ENCODE data around the gene SNX18. TPM values are rescaled to one million over a fixed set of nuclear protein-coding genes. Genes with fewer than 3 reads are reported as not detected.
"Not testable (repeated sequence)": the region's sequence is repeated elsewhere in the genome, so short reads cannot be mapped to it uniquely, and the experiment has no call there.

SNX18 gene
- total RNA-seq, 4 donors from 2014 or later = 26.3 to 36.3 (median 30.6) TPM

DNA sequence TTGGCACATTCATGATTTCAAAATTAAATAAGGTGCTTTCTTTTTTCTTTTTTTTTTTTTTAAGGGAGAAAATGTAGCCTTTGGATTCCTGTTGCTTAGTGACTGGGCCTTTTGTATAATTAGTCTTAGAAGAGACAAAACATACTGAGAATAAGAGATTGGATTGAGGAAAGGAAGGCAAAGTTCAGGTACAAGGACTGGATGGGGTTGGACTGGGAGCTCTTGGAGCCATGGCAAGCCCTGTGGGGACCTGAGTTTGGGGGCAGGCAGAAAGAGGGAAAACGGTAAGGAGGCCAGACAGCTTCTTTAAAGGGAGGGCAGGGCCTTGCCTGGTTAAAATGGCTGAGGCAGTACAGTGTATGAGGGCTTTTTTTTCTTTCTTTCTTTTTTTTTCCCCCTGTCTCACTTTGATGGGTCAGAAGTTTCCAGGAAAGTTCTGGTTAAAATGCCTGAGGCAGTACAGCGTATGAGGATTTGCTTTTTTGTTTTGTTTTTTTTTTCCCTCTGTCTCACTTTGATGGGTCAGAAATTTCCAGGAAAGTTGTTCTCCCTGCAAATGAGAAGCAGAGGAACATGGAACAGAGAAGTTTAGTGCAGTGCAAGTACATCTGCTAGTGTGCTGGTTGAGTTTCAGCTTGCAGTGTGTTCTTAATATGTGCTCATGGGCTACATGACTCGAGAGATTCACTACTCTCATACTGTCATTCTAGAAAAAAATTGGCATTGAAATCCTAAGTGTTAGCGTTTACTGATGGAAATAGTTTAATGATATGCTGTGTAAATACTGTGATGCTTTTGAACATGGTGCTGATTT is 16.8 kb downstream of the SNX18 start:
- H3K4me1 ChIP-seq = peaks cover 15 to 63% (median 35%) of the 10 kb centered on the region in 3 donors
- TF ChIP-seq, protein P1, sequence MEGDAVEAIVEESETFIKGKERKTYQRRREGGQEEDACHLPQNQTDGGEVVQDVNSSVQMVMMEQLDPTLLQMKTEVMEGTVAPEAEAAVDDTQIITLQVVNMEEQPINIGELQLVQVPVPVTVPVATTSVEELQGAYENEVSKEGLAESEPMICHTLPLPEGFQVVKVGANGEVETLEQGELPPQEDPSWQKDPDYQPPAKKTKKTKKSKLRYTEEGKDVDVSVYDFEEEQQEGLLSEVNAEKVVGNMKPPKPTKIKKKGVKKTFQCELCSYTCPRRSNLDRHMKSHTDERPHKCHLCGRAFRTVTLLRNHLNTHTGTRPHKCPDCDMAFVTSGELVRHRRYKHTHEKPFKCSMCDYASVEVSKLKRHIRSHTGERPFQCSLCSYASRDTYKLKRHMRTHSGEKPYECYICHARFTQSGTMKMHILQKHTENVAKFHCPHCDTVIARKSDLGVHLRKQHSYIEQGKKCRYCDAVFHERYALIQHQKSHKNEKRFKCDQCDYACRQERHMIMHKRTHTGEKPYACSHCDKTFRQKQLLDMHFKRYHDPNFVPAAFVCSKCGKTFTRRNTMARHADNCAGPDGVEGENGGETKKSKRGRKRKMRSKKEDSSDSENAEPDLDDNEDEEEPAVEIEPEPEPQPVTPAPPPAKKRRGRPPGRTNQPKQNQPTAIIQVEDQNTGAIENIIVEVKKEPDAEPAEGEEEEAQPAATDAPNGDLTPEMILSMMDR (IDR thresholded peaks at IDR 0.05) = no peak
- no peak for TF ChIP-seq POLR2A (IDR thresholded peaks at IDR 0.05)
- intact Hi-C loops (cut with DNase I) = no loop called here
- H3K27ac ChIP-seq = peak overlapping the region; percentile 8 to 84 (median 76)
- no peaks in the 10 kb centered on the region for H3K9me3 ChIP-seq
- H3K27me3 ChIP-seq = no peaks in the 10 kb centered on the region
- 30 to 48% methylated on average over 4 of the region's 4 CpGs for WGBS, 2 donors
- H3K4me3 ChIP-seq = peak overlapping the region in 1 of 4 donors; percentile 13
- no peak for DNase-seq
- H3K36me3 ChIP-seq = no peaks in the 10 kb centered on the region

- Histone ChIP-seq H3K4me3 (no peak overlapping the region), H3K36me3 (no peaks in the 10 kb centered on the region), H3K27me3 (no peaks in the 10 kb centered on the region), H3K27ac (no peak overlapping the region), H3K4me1 (peaks cover 15 to 54% (median 27%) of the 10 kb centered on the region in 3 donors), H3K9me3 (no peaks in the 10 kb centered on the region)
- intact Hi-C loops (cut with DNase I) = no loop called here
- DNase-seq = no peak
- WGBS, 2 donors = 73 to 84% methylated on average over 4 of the region's 4 CpGs
- no peak for TF ChIP-seq POLR2A (IDR thresholded peaks at IDR 0.05)
- TF ChIP-seq, protein P1 (IDR thresholded peaks at IDR 0.05) = no peak
Measured at GRCh38 chr5:54535149-54535844, 17.7 kb downstream of the SNX18 start.

DNA sequence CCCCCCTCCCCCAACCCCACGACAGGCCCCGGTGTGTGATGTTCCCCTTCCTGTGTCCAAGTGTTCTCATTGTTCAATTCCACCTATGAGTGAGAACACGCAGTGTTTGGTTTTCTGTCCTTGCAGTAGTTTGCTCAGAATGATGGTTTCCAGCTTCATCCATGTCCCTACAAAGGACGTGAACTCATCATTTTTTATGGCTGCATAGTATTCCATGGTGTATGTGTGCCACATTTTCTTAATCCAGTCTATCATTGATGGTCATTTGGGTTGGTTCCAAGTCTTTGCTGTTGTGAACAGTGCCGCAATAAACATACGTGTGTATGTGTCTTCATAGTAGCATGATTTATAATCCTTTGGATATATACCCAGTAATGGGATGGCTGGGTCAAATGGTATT is 18.8 kb downstream of the SNX18 start:
- H3K4me3 ChIP-seq; DNase-seq; H3K27ac ChIP-seq; H3K27me3 ChIP-seq; H3K9me3 ChIP-seq; H3K36me3 ChIP-seq; intact Hi-C loops (cut with DNase I): not testable (repeated sequence)
- peaks cover 15 to 46% (median 27%) of the 10 kb centered on the region in 3 donors for H3K4me1 ChIP-seq
- 91 to 98% methylated on average over 5 to 6 of the region's 6 CpGs for WGBS, 2 donors

DNA sequence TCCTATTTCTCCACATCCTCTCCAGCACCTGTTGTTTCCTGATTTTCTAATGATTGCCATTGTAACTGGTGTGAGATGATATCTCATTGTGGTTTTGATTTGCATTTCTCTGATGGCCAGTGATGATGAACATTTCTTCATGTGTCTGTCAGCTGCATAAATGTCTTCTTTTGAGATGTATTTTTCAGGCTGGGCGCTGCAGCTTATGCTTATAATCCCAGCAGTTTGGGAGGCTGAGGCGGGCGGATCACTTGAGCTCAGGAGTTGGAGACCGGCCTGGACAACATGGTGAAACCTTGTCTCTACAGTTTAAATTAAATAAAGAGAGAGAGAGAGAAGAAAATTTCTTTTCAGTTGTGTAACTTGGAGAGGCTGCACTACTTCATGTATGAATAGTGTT is 19.3 kb downstream of the SNX18 start:
- H3K4me3 ChIP-seq; H3K27ac ChIP-seq; H3K9me3 ChIP-seq; intact Hi-C loops (cut with DNase I); H3K27me3 ChIP-seq; H3K36me3 ChIP-seq; DNase-seq: not testable (repeated sequence)
- WGBS, 2 donors = 72 to 77% methylated on average over 3 to 4 of the region's 4 CpGs
- peaks cover 15 to 41% (median 27%) of the 10 kb centered on the region in 3 donors for H3K4me1 ChIP-seq

DNA sequence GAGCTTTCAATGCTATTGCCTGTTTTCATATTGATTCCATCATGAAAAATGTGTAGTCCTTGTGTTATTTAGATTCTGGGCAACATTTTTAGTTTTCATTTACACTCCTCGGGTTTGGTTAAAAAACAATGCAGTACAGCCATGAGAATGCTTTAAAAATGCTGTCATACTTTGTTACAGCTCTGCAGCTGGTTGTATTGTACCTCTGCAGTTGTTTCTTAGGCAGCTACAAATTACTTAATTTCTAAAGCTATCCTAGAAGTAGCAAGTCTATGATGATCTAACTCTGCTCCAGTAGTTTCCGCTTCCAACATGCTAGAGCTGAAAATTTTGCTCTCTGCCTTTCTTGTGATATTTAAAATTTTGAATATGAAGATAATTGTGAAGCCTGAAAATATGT is 20.2 kb downstream of the SNX18 start:
- no peak overlapping the region for H3K4me3 ChIP-seq
- H3K4me1 ChIP-seq = peaks cover 15 to 36% (median 27%) of the 10 kb centered on the region in 3 donors
- no peaks in the 10 kb centered on the region for H3K36me3 ChIP-seq
- no peak overlapping the region for H3K27ac ChIP-seq
- no peaks in the 10 kb centered on the region for H3K9me3 ChIP-seq
- TF ChIP-seq, protein P1 (IDR thresholded peaks at IDR 0.05) = no peak
- no peak for TF ChIP-seq POLR2A (IDR thresholded peaks at IDR 0.05)
- intact Hi-C loops (cut with DNase I) = no loop called here
- DNase-seq = no peak
- WGBS, 2 donors = 78 to 79% methylated on average over 2 of the region's 2 CpGs
- H3K27me3 ChIP-seq = no peaks in the 10 kb centered on the region

DNA sequence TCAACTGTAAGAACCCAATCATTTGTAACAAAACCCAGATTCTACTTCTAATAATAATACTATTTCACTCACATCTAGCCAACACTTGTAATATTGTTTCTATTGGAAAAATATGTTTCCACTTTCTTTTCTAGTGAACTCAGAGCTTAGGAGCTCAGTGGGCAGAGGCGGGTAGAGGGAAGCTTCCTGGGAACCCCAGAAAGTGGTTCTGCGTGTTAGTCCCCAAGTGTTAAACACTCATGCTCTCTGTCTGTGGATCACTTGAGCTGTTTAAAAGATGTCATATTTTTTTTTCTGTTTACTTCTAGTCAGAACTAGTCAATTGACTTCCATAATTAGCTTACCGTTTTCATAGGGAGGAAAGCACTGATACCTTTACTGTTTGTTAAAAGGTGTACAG is 20.6 kb downstream of the SNX18 start:
- H3K27ac ChIP-seq = no peak overlapping the region
- H3K4me1 ChIP-seq = peaks cover 15 to 31% (median 26%) of the 10 kb centered on the region in 3 donors
- H3K27me3 ChIP-seq = no peaks in the 10 kb centered on the region
- intact Hi-C loops (cut with DNase I) = no loop called here
- DNase-seq = no peak
- TF ChIP-seq, protein P1 (IDR thresholded peaks at IDR 0.05) = no peak
- TF ChIP-seq POLR2A (IDR thresholded peaks at IDR 0.05) = no peak
- H3K4me3 ChIP-seq = no peak overlapping the region
- H3K36me3 ChIP-seq = no peaks in the 10 kb centered on the region
- H3K9me3 ChIP-seq = no peaks in the 10 kb centered on the region
- WGBS, 2 donors = 66 to 85% methylated on average over 3 of the region's 3 CpGs

All from esophagus squamous epithelium (tissue), 5 donors.